Stimulated activated CD8-positive, alpha-beta memory T cell treated with anti-CD3 and anti-CD28 coated beads, Interleukin-2, amount 100 ng/mL, for 1 hour (primary cell): ENCODE measurements around the gene KLHL6.
A peak's percentile ranks its signal among the peaks of the same experiment; 100 is the strongest.
"Not testable (repeated sequence)": the region's sequence is repeated elsewhere in the genome, so short reads cannot be mapped to it uniquely, and the experiment has no call there.

Experiments
- DNase-seq, 2 donors: peaks; one replicate each; pipeline ENCODE4 v3.0.0-alpha.2; 2020; ENCODE audit warnings: low read depth in 2 of 2

Gene KLHL6

GRCh38 chr3:183529717-183530116 is 25.8 kb downstream of the KLHL6 start:
- no peak for DNase-seq

DNA sequence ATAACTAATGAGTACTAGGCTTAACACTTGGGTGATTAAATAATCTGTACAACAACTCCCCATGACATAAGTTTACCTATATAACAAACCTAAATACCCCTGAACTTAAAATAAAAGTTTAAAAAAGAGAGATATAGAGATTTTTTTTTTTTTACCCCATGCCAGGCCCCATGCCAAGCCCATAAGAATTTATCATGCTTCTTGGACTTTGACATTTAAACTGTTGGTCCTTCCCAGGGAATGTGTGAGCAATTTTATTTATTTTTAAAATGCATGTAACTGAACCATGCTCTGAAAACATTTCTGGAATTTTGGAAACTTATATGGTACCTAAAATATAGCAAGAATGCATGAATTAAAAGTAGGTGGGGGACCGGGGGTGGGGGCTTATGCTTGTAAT is 26.3 kb downstream of the KLHL6 start:
- no peak for DNase-seq

DNA sequence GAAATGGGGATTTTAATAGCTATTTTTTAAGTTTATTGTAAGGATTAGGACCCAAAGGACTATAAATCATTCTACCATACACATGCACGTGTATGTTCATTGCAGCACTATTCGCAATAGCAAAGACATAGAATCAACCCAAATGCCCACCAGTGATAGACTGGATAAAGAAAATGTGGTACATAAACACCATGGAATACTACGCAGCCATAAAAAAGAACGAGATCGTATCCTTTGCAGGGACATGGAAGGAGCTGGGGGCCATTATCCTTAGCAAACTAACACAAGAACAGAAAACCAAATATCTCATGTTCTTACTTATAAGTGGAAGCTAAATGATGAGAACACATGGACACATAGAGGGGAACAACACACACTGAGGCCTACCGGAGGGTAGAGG is 26.7 kb downstream of the KLHL6 start:
- DNase-seq: not testable (repeated sequence)

- DNase-seq: no peak
Observed at GRCh38 chr3:183527428-183528379, 27.8 kb downstream of the KLHL6 start.

DNA sequence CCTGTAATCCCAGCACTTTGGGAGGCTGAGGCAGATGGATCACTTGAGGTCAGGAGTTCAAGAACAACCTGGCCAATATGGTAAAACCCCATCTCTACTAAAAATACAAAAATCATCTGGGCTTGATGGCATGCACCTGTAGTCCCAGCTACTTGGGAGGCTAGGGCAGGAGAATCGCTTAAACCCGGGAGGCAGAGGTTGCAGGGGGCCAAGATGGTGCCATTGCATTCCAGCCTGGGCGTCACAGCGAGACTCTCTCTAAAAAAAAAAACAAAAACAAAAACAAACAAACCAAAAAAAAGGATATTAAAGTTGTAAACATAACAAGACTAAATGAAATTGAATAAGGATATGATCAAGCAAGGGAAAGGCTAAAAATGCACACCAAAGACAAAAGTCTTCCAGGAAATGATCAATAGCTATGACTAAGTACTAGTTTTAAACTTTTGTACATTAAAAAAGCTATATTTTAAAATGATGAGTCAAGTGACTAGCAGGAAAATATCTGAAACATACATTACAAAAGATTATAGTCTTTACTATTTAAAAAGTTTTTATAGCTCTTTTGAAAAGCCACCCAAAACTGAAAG is 28.6 kb downstream of the KLHL6 start:
- DNase-seq: no peak

DNA sequence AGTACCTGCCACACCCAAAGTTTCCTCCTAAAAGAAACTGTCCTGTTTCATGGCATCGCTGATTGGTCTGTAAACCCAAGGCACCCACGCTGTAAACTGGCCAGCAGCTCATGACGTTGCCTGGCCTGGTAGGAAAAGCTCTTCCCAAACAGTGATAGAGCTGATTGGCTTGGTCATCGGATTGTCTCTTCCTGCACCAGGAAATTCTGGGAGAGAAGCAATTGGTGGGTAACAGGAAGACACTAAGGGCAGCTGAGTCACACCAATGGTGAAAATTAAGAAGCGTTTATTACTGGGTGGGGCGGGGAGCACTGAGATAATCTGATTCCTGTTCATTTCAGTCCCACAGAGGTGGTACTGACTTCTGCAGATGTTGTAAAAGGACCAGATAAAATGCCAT is 31.0 kb downstream of the KLHL6 start:
- DNase-seq: no peak

DNA sequence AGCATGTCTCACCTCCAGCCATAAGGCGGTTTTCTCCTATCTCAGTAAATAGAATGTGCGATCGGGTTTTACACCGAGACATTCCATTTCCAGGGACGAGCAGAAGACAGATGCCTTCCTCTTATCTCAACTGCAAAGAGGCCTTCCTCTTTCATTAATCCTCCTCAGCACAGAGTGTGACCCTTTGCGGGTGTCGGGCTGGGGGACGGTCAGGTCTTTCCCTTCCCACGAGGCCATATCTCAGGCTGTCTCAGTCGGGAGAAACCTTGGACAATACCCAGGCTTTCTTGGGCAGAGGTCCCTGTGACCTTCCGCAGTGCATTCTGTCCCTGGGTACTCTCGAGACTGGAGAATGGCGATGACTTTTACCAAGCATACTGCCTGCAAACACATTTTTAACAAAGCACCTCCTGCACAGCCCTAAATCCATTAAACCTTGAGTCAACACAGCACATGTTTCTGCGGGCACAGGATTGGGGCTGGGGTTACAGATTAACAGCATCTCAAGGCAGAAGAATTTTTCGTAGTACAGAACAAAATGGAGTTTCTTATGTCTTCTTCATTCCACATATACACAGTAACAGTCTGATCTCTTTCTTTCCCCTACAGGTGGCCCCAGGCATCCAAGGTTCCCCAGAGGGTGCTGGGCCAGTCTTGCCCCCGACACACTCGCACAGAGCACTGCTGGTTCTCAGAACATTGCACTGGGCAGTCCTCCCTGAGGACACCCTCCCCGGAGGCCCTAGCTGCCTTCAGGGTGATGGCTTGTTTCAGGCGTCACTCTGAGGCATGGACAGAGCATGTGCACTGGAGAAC is 34.6 kb downstream of the KLHL6 start:
- DNase-seq: not testable (repeated sequence)

GRCh38 chr3:183520295-183520694 is 35.2 kb downstream of the KLHL6 start:
- DNase-seq: not testable (repeated sequence)

DNA sequence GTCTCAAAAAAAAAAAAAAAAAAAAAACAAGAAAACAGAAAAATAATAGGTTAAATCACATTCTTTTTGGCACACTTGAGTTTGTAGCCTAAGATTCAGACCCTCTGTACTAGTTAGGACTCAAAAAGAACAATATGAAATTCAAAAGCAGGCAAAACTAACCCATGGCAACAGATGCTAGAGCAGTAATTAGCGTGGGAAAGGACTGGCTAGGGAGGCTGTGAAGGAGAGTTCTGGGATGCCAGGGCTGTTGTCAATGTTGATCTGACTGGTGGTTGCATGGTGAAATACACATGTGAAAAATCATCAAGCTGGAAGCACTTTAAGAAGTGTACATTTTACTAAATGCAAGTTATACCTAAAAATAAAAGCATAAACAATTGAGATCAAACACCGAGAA is 35.6 kb downstream of the KLHL6 start:
- DNase-seq: no peak

DNA sequence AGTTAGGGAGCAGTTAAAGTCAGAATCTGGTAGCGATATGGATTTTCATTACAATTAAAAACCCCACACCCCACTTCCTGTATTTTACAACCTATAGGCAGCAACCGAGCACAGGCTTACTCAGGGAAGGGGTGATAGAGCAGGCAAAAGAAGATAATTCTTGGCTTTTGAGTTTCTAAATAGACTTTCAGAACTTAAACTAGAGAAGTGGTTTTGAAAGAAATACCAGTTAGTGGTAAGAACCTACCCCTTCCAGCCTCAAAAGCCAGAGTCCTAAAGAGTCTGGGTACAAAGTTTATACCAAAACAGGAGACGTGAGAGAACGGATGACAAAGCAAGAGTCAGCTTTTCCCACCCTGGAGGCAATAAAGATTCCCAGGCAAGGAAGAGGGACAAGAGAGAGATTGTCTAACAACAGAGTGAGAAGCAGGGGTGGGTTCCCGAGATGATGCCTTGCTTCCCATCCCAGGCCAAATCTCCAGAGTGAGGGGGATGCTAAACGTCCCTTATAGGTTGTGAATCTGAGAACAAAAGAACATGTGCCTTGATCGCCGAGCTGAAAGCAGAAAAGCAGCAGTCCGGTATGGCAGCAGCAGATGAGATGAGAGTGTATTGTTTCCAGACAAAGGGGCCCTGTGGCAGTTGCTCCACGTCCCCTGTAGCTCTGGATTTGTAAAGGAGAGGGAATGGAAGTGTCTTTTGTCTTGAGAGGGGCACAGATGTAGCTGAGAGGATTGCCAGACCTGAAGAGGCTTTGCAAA is 36.8 kb downstream of the KLHL6 start:
- DNase-seq: no peak

- DNase-seq: no peak
Observed at GRCh38 chr3:183517607-183518006, 37.9 kb downstream of the KLHL6 start.

GRCh38 chr3:183515968-183516851 is 39.3 kb downstream of the KLHL6 start:
- peak; percentile 37 to 39 for DNase-seq

DNA sequence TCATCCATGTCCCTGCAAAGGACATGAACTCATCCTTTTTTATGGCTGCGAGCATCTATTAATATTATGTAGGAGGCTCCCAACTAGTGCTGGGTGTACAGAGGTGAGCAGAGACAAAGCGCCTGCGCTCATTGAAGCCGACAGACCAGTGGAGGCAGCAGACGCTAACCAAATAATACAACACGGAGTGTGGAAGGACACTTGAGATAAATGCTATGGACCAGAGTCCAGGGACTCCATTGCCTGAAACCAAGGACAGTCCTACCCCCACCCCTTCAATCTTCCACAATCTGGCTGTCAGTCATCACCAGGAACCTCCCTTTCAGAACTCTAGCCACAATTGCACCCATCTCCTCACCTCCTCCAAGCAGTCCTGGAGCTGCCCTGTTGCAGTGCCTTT is 41.5 kb downstream of the KLHL6 start:
- DNase-seq: no peak

DNA sequence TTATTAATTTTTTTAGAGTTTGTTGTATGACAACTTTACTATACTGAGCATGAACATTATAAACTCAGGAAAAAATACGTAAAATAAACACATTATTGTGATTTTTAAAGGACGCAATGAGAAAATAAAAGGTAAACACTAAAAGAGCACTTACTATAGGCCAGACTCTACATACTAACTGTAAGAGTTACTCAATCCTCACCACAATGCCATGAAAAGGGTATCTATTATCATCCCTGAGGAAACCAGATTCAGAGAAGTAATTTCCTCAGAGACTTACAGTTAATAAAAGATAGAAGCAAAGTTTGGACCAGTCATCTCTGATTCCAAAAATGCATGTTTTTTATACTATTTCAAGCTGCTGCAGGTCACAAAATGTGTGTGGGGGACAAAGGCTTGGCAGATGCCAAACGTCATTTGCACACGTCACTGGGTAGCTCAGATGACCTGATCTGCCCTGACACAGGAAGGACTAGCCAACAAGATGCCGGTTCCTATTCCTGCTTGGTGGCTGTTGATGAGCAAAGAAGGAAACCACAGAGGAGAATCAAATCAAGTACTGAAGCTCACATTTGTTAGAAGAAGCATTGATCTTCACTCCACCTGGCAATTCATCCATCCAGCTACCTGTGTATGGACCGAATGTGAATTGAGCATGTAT is 42.3 kb downstream of the KLHL6 start:
- DNase-seq: peak; percentile 19

- DNase-seq: not testable (repeated sequence)
Observed at GRCh38 chr3:183511286-183512131, 44.0 kb downstream of the KLHL6 start.

GRCh38 chr3:183508821-183509220 is 46.7 kb downstream of the KLHL6 start:
- no peak for DNase-seq

GRCh38 chr3:183507551-183507950 is 48.0 kb downstream of the KLHL6 start:
- no peak for DNase-seq

DNA sequence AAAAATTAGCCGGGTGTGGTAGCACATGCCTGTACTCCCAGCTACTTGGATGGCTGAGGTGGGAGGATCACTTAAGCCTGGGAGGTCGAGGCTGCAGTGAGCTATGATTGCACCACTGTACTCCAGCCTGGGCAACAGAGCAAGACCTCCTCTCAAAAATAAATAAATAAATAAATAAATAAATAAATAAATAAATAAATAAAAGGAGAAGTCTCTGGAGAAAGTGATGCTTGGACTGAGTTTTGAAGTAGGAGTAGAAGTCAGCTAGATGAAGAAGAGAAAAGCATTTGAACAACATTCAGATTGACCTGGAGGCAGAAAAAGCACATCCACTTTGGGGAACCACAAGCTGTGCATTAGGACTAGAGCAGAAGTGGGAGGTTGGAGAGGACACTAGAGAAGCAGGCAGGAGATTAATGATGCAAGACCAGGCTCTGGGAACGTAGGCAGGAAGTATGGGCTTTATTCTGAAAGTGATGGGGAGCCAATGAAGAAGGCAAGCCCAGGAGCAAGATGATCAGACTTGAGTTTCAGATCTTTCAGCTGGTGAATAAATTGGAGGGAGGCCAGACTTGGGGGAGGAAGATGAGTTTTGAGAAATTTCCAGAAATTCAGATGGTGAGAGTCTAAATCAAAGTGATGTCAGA is 48.7 kb downstream of the KLHL6 start:
- DNase-seq: no peak

DNA sequence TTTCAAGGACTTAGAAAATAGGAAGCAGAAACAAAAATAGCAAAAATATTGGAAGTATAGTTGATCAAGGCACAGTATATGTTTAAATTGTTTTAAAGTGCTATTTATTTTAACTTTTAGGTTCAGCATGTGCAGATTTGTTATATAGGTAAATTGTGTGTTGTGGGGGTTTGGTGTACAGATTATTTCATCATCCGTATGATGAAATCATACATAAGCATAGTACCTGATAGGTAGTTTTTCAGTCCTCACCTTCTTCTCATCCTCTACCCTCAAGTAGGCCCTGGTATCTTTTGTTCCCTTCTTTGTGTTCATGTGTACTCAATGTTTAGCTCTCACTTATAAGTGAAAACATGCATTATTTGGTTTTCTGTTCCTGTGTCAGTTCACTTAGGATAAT is 50.9 kb downstream of the KLHL6 start:
- DNase-seq: no peak
